HG02943 (cell line): ENCODE data around the gene CCDC13.

Experiments used
- ATAC-seq: cut with Tn5 transposase; IDR thresholded peaks from one replicate; pipeline ENCODE4 v1.9.1; 2021; ENCODE audit warnings: mild to moderate bottlenecking, low read depth, moderate library complexity; ENCODE audit not compliant: unreplicated experiment

Gene CCDC13

GRCh38 chr3:42736081-42736480 lies 37.0 kb downstream of the CCDC13 start:
- ATAC-seq = no peak

GRCh38 chr3:42735615-42736014 lies 37.4 kb downstream of the CCDC13 start:
- ATAC-seq = no peak

DNA sequence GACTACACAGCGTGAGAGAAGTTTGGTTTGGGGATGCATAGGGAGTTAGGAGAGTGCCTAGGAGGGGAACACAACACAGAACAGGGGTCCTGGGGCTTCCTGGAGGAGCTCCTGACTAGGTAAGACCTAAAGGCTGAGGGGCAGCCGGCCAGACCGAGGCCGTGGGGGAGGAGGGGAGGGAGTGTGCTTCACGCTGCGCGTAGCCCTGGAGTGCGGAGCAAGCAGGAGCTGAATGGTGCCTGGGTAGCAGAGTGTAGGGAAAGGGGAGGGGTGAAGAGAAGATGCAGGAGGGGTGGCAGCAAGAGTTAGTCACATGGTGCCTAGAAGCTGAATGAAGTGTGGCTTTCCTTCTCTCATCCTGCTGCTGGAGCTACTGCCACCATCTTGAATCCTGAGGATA lies 38.0 kb downstream of the CCDC13 start:
- ATAC-seq = no peak

GRCh38 chr3:42734263-42734860 lies 38.7 kb downstream of the CCDC13 start:
- ATAC-seq = no peak

DNA sequence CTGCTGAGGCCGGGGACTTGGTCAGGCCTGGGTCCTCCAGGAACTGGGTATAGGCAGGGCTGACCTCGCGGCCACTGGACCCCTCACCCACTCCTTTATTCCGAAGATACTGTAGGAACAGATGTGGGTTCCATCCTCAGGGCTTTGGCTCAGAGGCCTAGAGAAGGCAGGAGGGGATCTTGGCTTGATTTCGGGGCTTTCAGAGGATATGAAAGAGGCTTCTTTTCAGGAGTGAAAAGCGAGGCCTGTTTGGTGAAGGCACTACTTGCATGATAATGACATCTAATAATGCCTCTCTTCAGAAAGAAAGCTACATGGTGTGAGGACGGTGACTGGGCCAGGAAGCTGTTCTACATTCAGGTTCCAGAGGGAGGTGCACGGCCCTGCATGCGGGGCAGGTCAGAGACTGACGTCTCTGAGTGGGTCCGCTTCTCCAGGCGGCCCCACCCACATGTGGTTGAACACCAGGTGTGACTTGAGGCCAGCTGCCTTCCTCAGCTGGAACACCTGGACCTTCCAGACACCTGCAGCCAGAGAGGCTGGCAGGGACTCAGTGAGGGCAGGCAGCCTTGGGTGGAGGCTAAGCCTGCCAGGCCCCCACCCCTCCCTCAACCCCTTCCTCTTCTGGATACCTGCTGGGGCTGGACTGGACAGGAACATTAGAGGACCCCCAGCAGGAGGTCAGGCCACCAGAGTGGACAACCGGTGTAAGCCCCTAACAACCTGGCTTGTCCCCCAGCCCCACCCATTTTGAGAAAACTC lies 39.4 kb downstream of the CCDC13 start:
- no peak for ATAC-seq

DNA sequence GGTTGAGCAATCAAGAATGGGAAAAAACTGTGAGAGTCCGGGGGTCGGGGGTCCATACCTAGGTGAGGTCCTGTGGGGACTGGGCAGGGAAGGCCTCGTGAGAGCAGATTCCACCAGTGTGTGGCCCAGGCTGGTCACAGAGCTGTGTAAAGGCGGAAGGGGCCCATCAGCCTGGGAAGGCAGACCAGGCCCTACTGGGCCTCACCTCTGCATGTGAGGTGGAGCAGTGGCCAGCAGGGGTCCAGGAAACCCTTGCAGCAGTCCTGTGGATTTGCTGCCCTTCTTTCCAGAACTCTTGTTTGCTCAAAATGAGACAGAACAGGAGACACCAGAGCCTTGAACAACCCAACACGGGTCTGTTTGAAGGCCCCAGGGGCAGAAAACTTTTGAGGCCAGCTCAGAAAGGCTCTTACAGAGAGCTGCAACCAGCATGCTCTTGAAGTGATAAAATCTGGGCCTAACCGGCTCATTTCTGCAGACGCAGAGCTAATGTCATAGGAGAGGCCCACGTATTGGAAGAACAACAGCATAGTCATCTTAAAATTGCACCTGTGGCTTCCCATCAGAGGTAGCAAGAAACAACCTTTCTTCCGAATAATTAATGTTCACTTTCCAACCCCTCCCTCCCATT lies 40.1 kb downstream of the CCDC13 start:
- ATAC-seq = no peak

DNA sequence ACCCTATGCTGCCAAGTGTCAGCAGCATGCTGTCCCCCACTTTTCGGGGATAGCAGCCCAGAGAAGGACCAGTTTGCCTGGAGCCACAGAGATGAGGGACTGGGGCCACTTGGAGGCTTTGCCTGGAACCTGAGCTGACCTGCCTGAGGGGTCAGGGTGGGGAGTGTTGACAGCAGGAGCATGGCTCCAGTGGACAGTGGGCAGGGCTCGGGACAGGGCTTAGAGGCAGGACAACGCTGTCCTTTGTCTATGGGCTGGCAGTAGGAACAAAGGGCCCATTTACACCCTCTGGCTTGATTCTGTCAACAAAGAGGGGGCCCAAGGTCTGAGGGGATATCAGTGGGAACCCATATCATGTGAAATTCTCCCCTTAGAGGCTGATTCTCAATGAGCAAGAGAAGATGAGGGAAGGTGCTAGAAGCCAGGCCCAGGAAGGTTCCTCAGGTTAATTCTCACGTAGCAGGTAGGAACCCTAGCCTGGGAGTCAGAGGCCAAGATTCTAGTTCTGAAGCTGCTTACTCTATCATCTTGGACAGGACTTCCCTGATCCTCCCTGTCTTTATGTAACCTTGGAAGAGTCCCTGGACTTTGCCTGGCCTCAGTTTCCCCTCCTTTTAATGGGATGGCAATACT lies 40.7 kb downstream of the CCDC13 start:
- ATAC-seq = no peak

- no peak for ATAC-seq
Measured at GRCh38 chr3:42731476-42732195, 41.4 kb downstream of the CCDC13 start.

DNA sequence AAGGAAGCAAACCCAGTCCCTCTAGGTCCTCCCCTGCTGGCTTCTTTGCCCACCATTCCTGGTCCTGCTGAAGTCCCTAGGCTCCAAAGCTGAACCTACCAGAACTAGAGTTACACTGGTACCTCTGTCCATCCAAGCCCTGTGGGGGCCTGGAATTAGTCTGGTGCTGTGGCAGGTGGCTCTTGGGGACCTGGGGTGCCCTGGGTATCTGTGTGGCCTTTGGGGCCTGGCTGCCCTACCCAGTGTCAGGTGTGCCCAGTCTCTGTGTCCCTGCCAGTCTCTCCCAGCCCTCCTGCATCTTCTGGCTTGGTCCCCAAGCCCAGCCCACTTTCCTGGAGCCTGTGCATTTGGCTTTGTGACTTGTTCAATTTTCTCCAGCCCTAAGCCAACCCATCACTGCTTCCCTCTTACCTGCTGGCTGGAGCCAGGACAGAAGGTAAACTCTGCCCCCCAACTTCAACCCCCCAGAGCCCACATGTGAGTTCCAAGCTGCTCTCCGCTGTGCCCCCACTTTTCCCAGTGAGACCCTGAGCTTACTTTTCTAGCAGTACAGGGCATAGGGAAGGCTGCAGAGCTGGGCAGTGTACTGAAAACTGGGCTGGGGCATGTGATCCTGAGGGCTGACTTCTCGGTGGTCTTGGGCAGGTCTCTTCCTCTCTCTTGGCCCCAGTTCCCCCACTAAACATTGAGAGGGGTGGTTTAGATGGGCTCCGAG lies 42.2 kb downstream of the CCDC13 start:
- ATAC-seq = no peak

- no peak for ATAC-seq
Measured at GRCh38 chr3:42730294-42730693, 42.8 kb downstream of the CCDC13 start.

- no peak for ATAC-seq
Measured at GRCh38 chr3:42729404-42730145, 43.5 kb downstream of the CCDC13 start.

- ATAC-seq = no peak
Measured at GRCh38 chr3:42728668-42729364, 44.2 kb downstream of the CCDC13 start.

DNA sequence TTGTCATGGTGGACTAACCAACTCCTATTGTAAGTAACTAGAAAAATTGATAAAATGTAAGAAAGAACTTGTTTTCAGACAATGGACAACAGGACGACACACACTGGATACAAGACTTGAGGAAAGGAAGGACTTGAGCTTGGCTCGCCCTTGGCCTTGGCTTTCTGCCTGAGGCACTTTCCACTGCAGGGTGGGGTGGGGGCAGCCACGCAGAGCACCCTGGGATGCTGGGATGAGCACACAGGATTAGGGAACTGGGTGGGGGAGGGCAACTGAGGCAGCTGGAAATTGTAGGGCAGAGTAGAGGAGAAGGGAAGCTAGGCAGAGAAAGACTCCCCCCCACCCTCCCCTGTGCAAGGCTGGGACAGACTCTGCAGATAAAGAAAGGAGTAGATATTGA lies 45.0 kb downstream of the CCDC13 start:
- no peak for ATAC-seq

GRCh38 chr3:42725454-42725853 lies 47.6 kb downstream of the CCDC13 start:
- ATAC-seq = no peak

DNA sequence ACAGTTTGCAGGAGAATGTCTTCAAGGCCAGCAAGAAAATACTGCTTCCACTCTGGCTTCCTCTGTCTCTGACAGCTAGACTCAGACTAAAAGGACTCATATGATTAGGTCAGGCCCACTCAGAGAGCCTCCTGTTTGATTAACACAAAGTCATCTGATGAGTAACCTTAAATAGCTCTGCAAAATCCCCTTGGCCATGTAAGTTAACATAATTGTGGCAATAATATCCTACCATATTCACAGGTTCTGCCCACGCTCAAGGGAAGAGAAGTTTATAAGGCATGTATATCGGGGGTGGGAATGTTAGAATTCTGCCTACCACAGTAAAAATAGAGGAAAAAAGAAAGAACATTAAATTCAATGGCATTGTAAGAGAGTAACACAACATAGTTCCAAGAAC lies 49.8 kb downstream of the CCDC13 start:
- no peak for ATAC-seq
